ENCODE results near the gene UGT1A10.

Gene UGT1A10

DNA sequence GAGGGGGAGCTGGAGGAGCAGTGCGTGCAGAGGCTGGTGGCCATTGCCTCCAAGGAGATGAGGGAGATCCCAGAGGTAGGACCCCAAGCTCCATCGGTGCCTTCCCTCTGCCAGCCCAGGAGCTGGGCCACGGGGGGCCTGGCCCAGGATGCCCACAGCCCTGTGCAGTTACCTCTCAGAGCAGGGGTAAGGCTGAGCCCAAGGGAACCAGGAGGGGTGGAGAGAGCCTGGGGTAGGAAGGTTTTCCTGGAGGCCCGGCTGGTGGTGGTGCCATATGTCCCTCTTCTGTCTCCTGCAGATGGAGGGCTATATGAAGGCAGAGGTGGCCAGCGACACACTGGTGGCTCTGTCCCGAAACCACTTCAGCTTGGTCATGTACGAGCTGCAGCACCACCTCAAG, 153.3 kb downstream of the UGT1A10 start:
- no peak for DNase-seq

DNA sequence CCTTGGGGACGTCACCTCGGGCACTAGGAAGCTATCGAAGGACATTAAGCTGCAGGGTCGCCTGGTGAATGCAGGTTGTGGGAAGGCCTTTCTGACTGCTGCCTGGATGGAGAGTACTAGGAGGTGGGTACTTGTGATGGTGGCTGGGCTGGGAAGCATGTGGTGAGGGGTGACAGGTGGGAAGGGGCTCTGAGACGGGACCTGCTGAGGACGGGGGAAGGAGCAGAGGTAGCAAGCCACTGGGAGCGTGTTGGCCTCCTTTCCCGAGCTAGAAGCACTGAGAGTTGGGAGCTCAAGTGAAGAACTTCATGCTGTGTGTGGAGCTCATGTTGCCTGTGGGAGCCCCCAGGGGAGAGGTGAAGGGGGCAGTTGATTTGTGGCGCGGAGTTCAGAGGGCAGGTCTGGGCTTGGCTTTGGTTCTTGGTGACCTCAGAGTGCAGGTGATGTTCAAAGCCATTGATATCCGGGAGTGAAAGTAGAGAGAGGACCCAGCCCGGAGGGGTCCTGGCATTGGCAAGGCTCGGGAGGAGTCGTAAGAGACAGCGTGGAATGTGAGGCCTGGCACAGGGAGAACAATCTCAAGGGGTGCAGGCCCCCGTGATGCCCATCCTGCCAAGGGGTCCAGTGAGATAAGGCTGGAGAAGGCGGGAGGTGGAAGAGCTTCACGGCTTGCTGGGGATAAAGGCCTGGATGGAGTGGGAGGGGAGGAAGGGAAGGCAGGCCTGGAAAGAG, 155.1 kb downstream of the UGT1A10 start:
- no peak for DNase-seq

DNA sequence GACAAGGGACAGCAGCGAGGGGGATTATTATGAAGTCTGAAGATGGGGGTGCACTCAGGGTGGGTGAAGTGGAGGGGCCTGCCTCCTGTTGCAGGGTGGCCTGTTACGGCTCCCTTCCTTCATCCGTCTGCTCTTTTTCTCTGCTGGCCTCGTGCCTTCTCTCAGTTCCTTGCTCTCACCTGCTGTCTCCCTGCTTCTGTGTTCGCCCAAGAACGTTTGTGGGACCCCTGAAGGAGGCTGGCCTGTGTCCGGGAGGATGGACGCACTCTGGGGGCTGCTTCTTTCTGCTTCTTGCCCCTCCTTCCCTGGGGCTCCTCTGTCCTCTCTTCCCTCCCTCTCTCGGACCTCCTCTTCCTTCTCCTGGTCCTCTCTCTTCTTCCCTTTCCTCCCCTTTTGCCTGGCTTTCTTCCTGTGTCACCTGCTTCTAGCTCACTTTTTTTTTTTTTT, 155.7 kb downstream of the UGT1A10 start:
- no peak for DNase-seq

DNA sequence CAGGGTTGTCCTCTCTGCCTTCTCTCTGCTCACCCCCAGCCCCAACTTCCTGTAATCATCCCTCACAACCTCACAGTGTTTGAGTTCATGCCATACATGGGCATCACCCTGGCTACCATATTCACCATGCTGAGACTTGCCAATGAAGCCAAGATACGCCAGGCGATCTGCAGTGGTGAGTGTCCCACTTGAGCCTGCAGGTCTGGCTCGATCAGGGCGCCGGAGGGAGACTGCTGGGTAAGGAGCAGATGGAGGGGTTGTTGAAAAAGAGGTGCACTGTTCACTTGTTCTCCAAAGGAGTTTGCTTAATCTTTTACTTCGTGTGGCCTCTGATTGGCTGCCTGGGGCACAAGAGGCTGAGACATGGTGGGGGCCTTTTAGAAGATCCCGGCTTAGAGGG, 156.5 kb downstream of the UGT1A10 start:
- DNase-seq: no peak

DNA sequence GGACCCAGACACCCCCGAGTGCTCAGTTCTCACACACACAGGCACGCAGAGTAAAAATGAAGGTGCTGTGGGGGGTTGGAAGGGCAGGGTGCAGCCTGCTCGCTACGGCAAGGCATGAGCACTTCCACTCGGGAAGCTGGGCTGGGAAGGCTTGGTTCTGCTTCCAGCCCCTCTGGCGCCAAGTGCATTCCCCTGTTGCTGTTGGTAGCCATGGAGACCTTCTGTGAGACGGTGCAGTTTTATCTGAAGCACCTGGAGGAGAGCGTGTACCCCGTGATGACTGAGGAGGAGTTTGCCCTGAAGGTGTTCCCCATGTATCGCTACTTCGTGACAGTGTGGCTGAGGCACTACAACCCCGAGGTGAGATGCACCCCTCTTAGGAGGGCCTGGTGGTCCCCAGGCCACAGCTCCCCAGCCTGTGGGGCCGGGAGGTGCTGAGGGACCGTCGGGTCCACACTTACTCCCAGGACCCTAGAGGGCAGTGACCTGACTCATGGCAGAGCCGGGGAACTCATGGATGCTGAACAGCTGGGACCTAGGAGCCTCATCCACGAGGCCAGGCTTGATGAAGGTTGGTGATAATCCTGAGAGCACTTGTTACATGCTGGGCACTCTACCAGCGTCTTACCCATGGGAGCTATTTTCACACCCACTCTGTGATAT, 157.3 kb downstream of the UGT1A10 start:
- no peak for DNase-seq

DNA sequence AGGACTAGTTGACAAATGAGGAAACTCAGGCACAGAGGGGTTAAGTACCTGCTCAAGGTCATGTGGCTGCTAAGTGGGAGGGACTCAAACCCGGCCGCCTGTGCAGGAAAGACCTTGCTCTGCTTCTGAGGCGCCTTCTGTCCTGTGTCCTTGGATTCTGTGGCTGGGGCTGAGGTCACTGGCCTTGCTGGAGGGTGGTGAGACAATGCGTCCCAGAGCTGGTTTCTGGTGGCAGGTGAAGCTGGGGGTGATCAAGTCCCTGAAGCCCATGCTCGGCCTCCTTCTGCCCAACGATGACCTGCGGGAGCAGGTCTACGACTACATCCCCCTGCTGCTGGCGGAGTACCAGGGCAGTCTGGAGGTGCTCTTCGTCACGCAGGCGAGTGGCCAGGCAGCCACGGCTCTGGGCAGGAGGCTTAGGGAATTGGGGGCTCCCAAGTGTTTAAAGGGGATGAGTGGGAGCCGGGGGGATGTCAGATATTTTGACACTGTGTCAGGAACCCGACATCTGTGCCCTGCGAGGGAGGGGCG, 157.9 kb downstream of the UGT1A10 start:
- no peak for DNase-seq

DNA sequence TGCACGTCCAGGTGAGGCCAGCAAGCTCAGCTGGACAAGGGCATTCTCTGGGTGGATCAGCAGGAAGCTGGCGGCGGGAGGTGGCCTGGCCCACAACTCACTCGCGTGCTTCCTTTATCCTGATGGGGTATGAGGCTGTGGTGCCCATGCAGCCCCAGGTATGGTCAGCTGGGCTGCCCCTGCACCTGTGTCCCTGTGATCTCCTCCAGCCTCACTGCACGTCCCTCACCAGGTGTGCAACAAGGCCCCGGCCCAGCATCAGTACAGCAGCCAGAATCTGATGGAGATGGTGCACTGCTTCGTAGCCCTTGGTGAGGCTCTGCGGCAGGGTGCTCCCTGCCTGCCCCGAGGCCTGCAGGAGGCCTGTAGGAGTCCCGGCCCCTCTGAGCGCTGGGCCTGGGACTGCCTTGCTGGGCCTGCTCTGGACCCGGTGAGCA, 159.5 kb downstream of the UGT1A10 start:
- no peak for DNase-seq

DNA sequence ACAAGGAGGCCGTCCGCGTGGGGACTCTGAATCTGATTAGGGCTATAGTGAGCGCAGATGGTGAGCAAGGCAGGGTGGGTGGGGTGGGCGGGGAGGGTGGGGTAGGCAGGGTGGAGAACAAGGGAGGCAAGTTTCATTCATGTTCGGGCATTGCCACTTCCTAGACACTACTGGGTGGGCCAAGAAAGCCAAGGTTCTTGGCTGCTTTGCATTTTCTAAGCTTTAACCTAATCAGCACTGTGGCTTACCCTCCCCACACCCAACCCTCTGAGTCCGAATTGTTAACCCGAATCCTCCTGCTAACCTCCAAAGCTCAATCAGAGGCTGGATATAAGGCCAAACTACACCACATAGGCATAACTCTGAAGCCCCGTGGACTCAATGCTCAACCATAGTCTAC, 160.0 kb downstream of the UGT1A10 start:
- DNase-seq: peak; percentile 31

DNA sequence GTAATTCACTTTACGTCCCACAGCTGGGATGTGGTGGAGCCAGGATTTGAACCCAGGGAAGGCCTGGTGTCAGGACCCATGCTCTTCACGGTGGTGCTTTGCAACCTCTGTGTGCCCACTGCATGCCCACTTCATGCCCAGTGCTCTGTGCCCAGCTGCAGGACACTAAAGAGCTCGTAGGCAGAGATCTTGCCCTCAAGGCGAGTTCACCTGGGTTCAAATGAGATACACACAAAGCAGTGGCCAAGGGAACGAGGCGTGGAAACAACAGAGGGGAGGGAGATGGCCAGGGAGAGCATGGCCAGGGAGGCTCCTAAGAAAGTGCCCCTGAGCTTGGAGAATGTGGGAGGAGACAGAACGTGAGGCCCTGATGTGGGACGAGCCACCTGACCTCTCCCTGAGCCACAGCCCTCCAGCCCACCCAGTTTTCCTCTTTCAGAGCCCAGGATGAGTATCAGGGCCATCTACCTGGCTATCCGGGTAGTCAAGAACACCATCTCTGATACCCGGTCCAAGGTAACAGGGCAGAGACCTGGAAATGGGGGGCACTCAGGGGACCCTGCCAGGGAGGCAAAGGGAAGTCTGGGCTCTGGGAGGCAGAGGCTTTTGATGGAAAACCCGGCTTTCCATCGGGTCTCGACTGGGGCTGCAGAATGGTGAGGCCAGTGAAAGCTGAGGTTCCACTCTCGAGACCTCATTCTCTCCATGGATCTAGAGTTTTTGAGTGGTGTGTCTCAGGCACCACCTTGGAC, 162.3 kb downstream of the UGT1A10 start:
- DNase-seq: no peak

DNA sequence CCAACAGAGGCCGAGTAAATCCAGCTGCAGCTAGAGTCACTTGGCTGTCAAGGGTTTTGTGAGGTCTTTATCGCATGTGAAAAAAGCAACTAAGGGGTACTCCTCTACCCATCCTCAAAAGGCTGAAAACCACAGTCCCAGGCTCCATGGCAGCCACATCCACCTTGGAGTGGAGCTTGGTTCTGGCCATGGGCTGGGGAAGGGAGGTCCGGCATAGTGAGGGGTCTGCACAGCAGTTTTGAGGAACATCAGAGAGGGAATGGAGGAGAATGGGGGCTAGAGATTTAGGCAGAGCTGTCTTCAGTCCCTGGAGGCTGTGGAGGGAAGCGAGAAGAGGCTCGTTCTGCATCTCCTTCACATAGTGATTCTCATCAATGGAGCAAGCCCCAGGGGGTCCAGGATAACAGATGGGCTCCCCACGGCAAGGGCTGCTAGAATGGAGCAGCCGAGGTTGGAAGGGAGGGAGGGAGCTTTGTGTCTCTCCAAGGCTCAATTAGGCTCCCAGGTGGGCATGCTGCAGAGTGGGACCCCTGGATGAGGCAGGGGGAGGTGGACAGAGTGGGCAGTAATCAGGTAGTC, 162.9 kb downstream of the UGT1A10 start:
- DNase-seq: no peak

DNA sequence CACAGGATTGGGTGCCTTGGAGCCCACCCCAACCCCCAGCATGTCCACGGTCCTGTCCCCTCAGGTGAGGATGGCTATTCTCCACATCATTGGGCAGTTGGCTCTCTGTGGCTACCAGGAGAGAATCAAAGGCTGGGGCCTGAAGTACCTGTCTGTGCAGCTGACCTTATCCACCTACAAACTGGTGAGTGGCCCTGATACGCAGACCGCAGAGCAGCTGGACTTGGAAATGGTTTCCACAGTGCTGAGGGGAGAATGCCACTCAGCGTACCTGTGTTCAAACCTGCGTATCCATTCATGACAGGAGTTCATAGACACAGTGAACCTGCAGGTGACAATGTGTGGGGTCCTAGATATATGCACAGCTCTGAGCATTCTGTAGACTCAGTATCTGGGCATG, 163.5 kb downstream of the UGT1A10 start:
- no peak for DNase-seq

DNA sequence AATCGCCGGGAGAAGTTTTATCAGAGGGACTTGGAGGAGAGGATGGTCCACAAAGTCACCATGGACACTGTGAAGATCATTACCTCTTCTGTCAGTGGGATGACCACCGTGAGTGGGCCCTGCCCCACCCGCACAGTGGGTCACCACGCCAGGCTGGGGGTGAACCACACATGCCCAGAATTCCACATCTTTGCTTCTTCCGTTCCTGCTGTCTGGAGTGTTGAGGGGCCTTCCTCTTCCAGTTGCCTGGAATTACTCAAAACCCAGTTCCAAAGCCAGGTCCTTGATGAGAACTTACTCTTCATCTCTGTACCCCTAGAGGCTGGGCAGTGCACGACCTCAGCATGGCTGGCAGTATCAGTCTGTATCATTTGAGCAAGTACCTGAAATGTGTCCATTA, 164.0 kb downstream of the UGT1A10 start:
- DNase-seq: no peak

DNA sequence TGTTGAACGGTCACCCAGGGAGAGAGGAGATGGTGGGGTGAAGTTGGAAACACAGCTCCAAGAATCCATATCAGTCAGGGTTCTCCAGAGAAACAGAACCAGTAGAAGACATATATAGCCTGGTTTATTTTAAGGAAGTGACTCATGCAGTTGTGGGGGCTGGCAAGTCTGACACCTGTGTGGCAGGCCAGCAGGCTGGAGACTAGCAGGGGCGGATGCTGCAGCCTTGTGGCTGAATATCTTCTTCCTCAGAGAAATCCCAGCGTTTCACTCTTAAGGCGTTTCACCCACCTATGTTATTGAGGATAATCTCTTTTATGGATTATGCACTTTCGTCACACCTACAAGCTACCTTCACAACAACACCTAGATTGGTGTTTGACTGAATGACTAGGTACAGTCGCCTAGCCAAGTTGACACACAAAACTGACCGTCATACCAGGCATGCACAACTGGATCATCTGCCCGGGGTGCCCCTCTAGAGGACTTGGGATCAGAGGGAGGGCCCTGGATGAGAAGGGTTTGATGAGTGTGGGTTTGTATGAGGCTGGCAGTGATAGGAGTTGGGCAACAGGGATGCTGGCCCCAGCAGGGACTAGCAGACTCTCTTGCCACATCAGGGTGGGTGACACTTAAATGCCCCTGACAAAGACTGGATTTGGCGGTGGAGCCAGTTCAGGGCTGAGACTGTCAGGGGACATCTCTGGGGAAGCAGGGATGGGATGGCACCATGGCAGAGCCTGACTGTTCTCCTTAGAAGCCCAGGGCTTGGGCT, 165.3 kb downstream of the UGT1A10 start:
- peak; percentile 22 for DNase-seq

DNA sequence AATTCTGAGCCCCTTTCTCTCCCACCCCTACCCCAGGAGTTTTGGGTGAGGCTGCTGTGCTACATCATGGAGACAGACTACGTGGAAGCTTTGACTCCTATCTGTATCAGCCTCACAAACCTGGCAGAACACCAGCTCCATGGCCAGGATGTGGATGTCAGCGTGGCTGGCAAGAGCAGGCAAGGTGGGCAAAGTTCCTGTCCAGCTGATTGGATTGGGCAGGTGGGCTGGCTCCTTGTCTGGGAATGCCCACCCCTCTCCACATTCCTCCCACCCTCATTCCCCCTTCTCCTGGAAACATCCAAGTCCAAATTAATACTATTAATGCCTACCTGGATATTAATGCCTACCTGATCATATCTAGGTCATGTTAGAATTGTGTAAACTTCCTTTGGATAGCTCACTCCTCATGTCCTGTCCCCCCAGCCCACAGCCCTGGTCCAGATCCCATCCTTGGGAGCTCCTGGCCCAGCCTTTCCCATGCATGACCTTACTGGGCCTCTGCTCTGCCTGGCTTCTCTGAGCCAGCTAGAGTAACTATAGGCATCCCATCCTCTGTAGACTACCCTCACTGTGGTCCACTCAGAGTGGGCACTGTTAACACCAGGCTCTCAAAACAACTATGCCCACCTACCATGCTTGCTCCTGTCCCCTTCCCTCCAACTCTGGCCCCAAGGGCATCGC, 166.0 kb downstream of the UGT1A10 start:
- no peak for DNase-seq

DNA sequence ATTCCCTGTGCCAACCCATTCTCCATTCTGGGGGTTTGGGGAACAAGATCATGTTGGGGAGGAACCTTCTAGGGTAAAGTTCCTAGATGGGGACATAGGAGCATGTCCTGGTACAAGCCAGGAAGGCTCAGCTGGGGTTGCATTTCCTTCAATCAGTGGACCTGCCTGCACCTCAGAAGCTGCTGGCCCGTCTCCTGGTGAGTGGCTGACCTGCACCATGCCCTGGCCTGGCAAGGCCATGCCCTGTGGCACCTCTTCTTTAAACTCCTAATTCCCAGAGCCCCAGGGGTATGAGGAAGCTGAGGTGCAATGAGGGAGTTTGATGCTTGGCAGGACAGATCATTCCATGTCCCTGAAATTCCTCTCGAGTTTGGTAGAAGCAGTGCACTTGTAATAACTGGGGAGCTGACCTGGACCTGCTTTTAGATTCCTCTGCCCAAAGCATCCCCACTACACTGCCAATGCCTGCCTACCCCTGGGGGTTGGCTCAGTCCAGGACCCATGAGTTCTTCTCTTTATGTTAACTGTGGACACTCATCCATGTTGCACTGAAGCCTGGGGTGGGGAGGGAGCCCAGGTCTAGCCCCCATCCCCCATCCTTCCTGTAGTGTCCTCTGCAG, 167.2 kb downstream of the UGT1A10 start:
- no peak for DNase-seq

DNA sequence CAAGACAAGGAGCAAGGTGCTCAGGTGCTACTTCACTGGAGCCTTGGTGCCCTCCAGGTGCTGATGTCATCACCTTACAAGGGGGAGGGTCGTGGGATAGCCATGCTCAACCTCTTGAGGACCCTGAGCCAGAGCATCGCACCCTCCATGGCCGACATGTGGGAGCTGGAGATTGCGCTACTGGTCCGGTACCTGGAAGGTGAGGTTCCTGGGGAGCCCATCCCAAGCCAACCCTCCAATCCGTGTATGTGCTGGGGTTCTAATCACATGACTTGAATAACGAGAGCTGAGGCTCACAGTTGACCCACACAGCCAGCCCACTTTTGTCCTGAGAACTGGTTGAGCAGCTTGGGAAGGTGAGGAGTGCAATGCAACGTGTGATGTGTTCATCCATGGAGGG, 167.7 kb downstream of the UGT1A10 start:
- DNase-seq: no peak

DNA sequence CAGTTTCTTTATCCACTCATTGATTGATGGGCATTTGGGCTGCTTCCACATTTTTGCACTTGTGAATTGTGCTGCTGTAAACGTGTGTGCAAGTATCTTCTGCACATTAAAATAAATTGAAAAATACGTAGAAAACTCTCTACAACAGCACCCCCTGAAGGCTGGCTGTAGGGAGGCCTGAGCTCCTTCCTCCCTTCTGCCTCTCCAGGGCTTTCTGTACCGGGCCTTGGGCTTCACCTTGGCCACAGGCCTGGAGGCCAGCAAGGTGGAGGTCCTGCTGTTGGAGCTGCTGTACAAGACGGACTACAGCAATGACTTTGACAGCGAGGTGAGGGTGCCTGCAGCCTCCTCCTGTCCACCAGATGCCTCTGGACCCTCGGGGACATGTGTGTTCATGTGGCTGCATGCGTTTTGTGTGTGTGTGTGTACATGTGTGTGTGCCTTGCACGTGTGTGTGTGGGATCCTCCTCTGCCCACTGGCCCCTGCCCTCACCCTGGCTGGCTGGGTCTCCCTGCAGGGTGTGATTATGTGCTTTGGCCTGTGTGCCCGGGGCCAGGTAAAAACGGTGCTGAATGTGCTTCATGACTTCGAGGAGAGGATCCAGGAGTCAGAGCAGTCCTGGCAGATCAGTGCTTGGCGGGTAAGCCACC, 171.1 kb downstream of the UGT1A10 start:
- DNase-seq: peak; percentile 10

DNA sequence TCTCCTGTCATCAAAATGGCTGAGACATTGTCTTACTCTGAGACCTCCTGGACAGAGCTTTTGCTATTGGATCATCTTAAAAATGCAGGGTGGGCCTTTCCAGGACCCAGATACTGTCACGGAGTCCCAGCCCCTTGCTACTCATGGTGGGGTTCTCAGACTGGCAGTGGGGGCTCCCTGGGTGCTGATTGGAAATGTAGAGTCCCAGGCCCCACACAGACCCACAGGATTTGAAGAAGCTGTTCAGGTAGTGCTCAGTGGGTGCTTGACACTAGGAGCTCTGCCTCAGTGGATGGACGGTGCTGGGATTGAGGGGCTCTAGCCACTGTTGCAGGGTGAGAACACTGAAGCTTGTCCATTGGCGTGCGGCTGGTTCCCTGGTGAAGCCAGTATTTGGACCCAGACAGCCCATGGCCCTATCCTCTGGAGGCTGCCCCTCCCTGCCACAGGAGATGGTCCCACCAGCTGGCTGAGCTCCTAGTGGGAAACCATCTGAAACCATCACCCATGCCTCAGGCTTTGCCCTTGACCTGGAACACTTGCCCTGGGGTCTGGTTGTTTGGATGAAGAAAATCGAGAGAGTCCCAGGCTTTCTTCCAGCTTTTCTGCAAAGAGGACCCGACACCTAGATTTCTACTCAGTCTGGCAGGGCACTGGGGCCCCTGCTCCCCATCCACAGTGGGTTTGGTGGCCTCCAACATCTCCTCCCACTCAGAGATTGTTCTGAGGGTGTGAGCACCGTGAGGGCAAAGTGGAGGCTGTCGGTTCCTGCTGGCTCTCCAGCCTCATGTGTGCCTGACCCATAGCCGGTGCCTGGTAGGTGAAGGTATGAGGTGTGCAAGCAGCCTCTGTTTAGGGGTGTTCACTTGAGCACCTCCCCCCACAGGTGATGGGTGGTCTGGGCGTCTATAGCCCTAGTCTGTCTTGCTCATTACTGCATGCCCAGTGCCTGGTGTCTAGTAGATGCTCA, 172.0 kb downstream of the UGT1A10 start:
- DNase-seq: no peak

DNA sequence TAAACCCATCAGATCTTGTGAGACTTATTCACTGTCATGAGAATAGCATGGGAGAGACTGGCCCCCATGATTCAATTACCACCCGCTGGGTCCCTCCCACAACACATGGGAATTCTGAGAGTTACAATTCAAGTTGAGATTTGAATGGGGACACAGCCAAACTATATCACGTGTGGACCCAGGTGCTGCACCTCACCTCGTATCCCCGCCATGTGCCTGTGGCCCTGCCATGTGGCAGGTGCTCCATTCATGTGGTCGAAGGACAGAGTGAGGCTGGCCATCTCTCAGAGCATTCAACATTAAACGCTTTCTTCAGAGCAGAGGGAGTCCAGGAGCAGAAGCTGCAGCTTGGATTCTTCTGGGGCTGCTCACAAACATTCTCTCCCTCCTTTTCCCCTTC, 174.1 kb downstream of the UGT1A10 start:
- DNase-seq: no peak

DNA sequence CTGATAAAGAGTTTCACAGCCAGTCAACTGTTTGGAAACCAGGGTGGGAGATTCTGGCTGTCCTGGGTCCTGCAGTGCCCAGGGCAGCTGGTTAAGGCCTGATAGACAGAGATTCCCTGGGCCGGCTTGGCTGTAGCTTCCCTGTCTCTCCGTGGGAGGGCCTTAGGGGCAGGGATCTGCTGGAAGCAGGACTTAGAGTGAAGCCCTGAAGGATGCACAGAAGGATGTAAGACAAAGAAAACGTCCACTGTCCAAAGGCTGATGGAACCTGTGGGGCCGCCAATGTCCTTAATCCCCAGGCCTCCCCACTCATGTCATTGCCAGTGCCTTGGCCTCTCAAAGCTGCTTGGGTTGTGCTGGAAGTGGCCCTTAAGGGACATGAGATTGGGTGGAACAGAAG, 174.8 kb downstream of the UGT1A10 start:
- no peak for DNase-seq
